HEK293T (cell line): ENCODE results near the gene TNIK.

Experiments used
- BHLHE40 ChIP-seq: fragments of 450-650 bp; IDR thresholded peaks from 2 replicates; pipeline ENCODE4 v1.6.1; 2016; ENCODE audit warnings: mild to moderate bottlenecking, moderate library complexity, borderline replicate concordance
- NFRKB ChIP-seq: fragments of 450-650 bp; IDR thresholded peaks from 2 replicates; pipeline ENCODE4 v1.6.1; 2016; ENCODE audit warnings: mild to moderate bottlenecking, moderate library complexity
- SP1 ChIP-seq: fragments of 450-650 bp; IDR thresholded peaks from 2 replicates; pipeline ENCODE4 v1.6.1; 2017

DNA sequence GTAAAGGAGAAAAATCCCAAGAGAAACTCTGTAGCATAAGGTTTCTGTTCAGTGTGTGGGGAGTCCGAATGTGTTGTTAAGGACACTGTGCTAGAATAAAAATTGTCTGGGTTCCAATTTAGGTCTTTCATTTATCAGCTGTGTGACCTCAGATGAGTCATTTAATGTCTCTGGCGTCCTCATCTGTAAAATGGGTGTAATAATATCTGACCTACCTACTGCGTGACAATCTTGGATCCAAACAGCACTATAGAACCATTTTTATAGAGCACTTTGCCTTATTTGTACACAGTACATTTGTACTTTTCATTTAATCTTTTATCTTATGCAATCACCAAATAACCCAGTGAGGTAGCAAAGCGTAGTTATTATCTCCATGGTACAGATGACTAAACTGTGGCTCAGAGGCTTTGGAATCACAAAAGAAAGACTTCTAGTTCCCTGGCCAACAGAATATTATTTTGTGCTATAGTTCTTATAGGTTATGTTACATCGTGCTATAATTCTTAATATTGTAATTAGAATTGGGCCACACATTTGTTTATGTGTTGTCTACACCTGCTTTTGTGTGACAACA lies 46.6 kb upstream of the TNIK start:
- TF ChIP-seq BHLHE40 (no peak), SP1 (no peak), NFRKB (no peak)
